Lower leg skin (tissue), 4 donors: Measurements from ENCODE around the gene EPG5. TPM values are rescaled to one million over a fixed set of nuclear protein-coding genes. Genes with fewer than 3 reads are reported as not detected.
"Not testable (repeated sequence)": the region's sequence is repeated elsewhere in the genome, so short reads cannot be mapped to it uniquely, and the experiment has no call there.

ENCODE experiments used
- DNase-seq, 2 donors: peaks; one replicate each; pipeline ENCODE4 v3.0.0-alpha.2; 2019; ENCODE audit warnings: low spot score in 2 of 2
- H3K4me3 ChIP-seq: fragments of 200-600 bp; sonication (generic); 2 replicates; pipeline ENCODE4 v1.5.1; 2017; ENCODE audit warnings: mild to moderate bottlenecking, low read depth; ENCODE audit not compliant: poor library complexity, severe bottlenecking
- CTCF ChIP-seq, 3 donors: fragments of 450-650 bp; IDR thresholded peaks; one replicate each; pipeline ENCODE4 v1.5.1; 2016; ENCODE audit warnings: antibody characterized with exemption in 3 of 3, mild to moderate bottlenecking in 3 of 3, moderate library complexity in 2 of 3
- POLR2A ChIP-seq, 2 donors: fragments of 450-650 bp; IDR thresholded peaks; one replicate each; pipeline ENCODE4 v1.6.1; 2016 to 2017; ENCODE audit warnings: antibody characterized with exemption in 2 of 2, mild to moderate bottlenecking in 1 of 2, moderate library complexity in 1 of 2
- WGBS, 2 donors: methylation state at CpG; one replicate each; pipeline ENCODE4 v1.1.5; 2018; 5-methylcytosine and 5-hydroxymethylcytosine counted together
- intact Hi-C: fragments of 100-400 bp; cut with DNase I; formaldehyde crosslinking; loops from one replicate; pipeline ENCODE4 v1.15.0; 2023; ENCODE audit warnings: low total_unique reads
- total RNA-seq, 4 donors: library from RNA; depleted of rRNA; stranded (reverse); fragments of >200 nt; gene quantifications; one replicate each; pipeline ENCODE4 v1.1.0, GENCODE V29; 2016

The EPG5 gene
- total RNA-seq, 4 donors from 2014 or later: 22.5 to 44.0 (median 39.8) TPM

- intact Hi-C loops: no loop called here
- TF ChIP-seq POLR2A (IDR thresholded peaks at IDR 0.05) (no peak), CTCF (IDR thresholded peaks at IDR 0.05) (no peak)
- no peak overlapping the region for H3K4me3 ChIP-seq
- WGBS, 2 donors: 83 to 89% methylated on average over 3 of the region's 3 CpGs
- DNase-seq: no peak
These were observed 32.4 kb upstream of the EPG5 start for GRCh38 chr18:45999536-45999935.

- TF ChIP-seq POLR2A (IDR thresholded peaks at IDR 0.05): no peak
- no peak for TF ChIP-seq CTCF (IDR thresholded peaks at IDR 0.05)
- no peak for DNase-seq
- intact Hi-C loops: no loop called here
- 62 to 66% methylated on average over 3 of the region's 3 CpGs for WGBS, 2 donors
- no peak overlapping the region for H3K4me3 ChIP-seq
These were observed 31.1 kb upstream of the EPG5 start for GRCh38 chr18:45998244-45998643.

GRCh38 chr18:45997700-45998151, 30.6 kb upstream of the EPG5 start:
- no peak for DNase-seq
- no peak for TF ChIP-seq POLR2A (IDR thresholded peaks at IDR 0.05)
- no peak for TF ChIP-seq CTCF (IDR thresholded peaks at IDR 0.05)
- intact Hi-C loops: no loop called here
- no peak overlapping the region for H3K4me3 ChIP-seq
- WGBS, 2 donors: 83 to 92% methylated on average over 7 to 8 of the region's 8 CpGs

- TF ChIP-seq POLR2A (IDR thresholded peaks at IDR 0.05) (no peak), CTCF (IDR thresholded peaks at IDR 0.05) (no peak)
- 95 to 97% methylated on average over 3 of the region's 3 CpGs for WGBS, 2 donors
- intact Hi-C loops: no loop called here
These were observed 28.3 kb upstream of the EPG5 start for GRCh38 chr18:45995461-45995860.

GRCh38 chr18:45993438-45993837, 26.3 kb upstream of the EPG5 start:
- DNase-seq: no peak
- intact Hi-C loops: no loop called here
- WGBS, 2 donors: 59 to 69% methylated on average over 4 of the region's 4 CpGs
- no peak overlapping the region for H3K4me3 ChIP-seq
- no peak for TF ChIP-seq CTCF (IDR thresholded peaks at IDR 0.05)
- no peak for TF ChIP-seq POLR2A (IDR thresholded peaks at IDR 0.05)

More at GRCh38 chr18:45995461-45995860, 28.3 kb upstream of the EPG5 start:
- DNase-seq: no peak
- no peak overlapping the region for H3K4me3 ChIP-seq

GRCh38 chr18:45992527-45992926, 25.4 kb upstream of the EPG5 start:
- intact Hi-C loops, H3K4me3 ChIP-seq, DNase-seq: not testable (repeated sequence)
- 57 to 67% methylated on average over 6 of the region's 6 CpGs for WGBS, 2 donors
